Panc1 (cell line): ENCODE results near the gene EMC8. TPM values are rescaled to one million over a fixed set of nuclear protein-coding genes. Genes with fewer than 3 reads are reported as not detected.
"Not testable (repeated sequence)": the region's sequence is repeated elsewhere in the genome, so short reads cannot be mapped to it uniquely, and the experiment has no call there.

Experiments
- ATAC-seq: fragments of 200-7000 bp; cut with Tn5 transposase; 2 replicates; pipeline ENCODE4 v1.9.1; 2020; ENCODE audit warnings: mild to moderate bottlenecking, moderate library complexity
- BruUV-seq: library from RNA; stranded (reverse); fragments of 400-500 nt; replicated peaks from 2 replicates; lab custom pipeline; 2021; lab: Mats Ljungman, UMichigan
- CTCF ChIA-PET: fragments of 300-600 bp; sonication (Branson Sonifier 250); formaldehyde crosslinking; loops from one replicate; lab custom pipeline; 2022; ENCODE audit warnings: antibody characterized with exemption; lab: Charles Lee
- POLR2A ChIA-PET: fragments of 300-600 bp; sonication (Branson Sonifier 250); formaldehyde crosslinking; loops from one replicate; lab custom pipeline; 2022; ENCODE audit warnings: antibody characterized with exemption; lab: Charles Lee
- DNase-seq: peaks from one replicate; pipeline ENCODE4 v3.0.0-alpha.2; 2010; ENCODE audit warnings: low read depth, low spot score
- H3K27ac ChIP-seq: 2 replicates; pipeline ENCODE4 v1.5.1; 2011; ENCODE audit warnings: mild to moderate bottlenecking, low read length, inconsistent platforms
- H3K27me3 ChIP-seq: fragments of 200-500 bp; sonication (Bioruptor generic); 2 replicates; pipeline ENCODE4 v1.6.0; 2014; ENCODE audit warnings: low read length, inconsistent platforms; ENCODE audit not compliant: control insufficient read depth, insufficient read depth
- H3K36me3 ChIP-seq: fragments of 200-500 bp; sonication (Bioruptor generic); 2 replicates; pipeline ENCODE4 v1.5.1; 2014; ENCODE audit warnings: inconsistent platforms, mild to moderate bottlenecking, low read length, moderate library complexity; ENCODE audit not compliant: control insufficient read depth, insufficient read depth
- H3K4me1 ChIP-seq: 2 replicates; pipeline ENCODE4 v1.5.1; 2011; ENCODE audit warnings: inconsistent platforms, mild to moderate bottlenecking, low read length, moderate library complexity; ENCODE audit not compliant: control insufficient read depth, insufficient read depth
- H3K4me3 ChIP-seq, 2 experiments: 2 replicates each; pipeline ENCODE4 v1.5.1; 2011 to 2012; ENCODE audit warnings: low read depth in 2 of 2, low read length in 2 of 2, mild to moderate bottlenecking in 2 of 2, inconsistent platforms in 1 of 2, moderate library complexity in 1 of 2
- H3K9me3 ChIP-seq: fragments of 200-500 bp; sonication (Bioruptor generic); 2 replicates; pipeline ENCODE4 v1.5.1; 2014; ENCODE audit warnings: low read depth, mild to moderate bottlenecking, inconsistent platforms, low read length, moderate library complexity; ENCODE audit not compliant: control insufficient read depth, insufficient read depth
- POLR2AphosphoS5 ChIP-seq: IDR thresholded peaks from 2 replicates; pipeline ENCODE4 v1.6.1; 2012; ENCODE audit warnings: mild to moderate bottlenecking, low read depth, low read length, moderate library complexity
- SIN3A ChIP-seq: IDR thresholded peaks from 2 replicates; pipeline ENCODE4 v1.6.1; 2012; ENCODE audit warnings: low read depth, mild to moderate bottlenecking, low read length, moderate library complexity, borderline replicate concordance; ENCODE audit not compliant: insufficient read depth
- TCF7L2 ChIP-seq: IDR thresholded peaks from 2 replicates; pipeline ENCODE4 v1.6.1; 2011; ENCODE audit warnings: mild to moderate bottlenecking, low read depth, low read length, inconsistent platforms
- in situ Hi-C: cut with HindIII; loops from 2 replicates; pipeline ENCODE4 v1.10.0; 2016; ENCODE audit warnings: low sequenced_read_pairs, low pct_unique_long_range_greater_than_20kb
- intact Hi-C: fragments of 100-400 bp; cut with micrococcal nuclease; formaldehyde crosslinking; loops from one replicate; pipeline ENCODE4 v1.10.0; 2022; ENCODE audit not compliant: unreplicated experiment
- total RNA-seq: library from RNA; stranded (reverse); gene quantifications from one replicate; pipeline ENCODE4 v1.2.1, GENCODE V29; 2021; ENCODE audit not compliant: unreplicated experiment
- TF ChIP-seq, protein P1 (sequence below), 2 experiments: IDR thresholded peaks; 2 replicates each; pipeline ENCODE4 v1.6.1; 2011 to 2012; ENCODE audit warnings: low read depth in 2 of 2, control low read depth in 1 of 2, low read length in 1 of 2, mild to moderate bottlenecking in 1 of 2, moderate library complexity in 1 of 2; ENCODE audit not compliant: insufficient read depth in 1 of 2

Gene EMC8
- total RNA-seq, 1 experiment from 2014 or later = 39.1 TPM

DNA sequence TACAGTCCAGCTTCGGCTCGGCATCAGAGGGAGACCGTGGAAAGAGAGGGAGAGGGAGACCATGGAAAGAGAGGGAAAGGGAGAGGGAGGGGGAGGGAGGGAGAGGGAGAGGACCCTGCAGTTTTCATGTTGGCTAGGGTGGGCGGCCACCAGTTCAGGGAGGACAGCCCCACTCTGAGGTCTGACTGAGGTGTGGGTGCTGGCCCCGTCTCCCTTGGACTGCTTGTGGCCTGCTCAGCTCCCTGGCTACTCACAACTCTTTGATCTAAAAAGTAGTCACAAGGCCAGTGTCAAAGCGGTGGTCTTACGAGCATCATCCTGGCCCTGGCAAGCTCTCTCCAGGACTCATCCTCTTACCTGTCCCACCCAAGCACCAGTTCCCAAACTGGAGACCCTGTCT is 9.6 kb upstream of the EMC8 start:
- ChIA-PET POLR2A (no interaction called here), CTCF (no interaction called here)
- BruUV-seq = no TSS peak
- DNase-seq (no peak), ATAC-seq (no peak)
- H3K9me3 ChIP-seq = no peaks in the 10 kb centered on the region
- no peak overlapping the region for H3K27ac ChIP-seq
- in situ Hi-C loops = no loop called here
- peaks cover 3% of the 10 kb centered on the region; the same call in 1 of the 2 replicates for H3K36me3 ChIP-seq
- no peak overlapping the region for H3K4me3 ChIP-seq
- TF ChIP-seq SIN3A (no peak), POLR2AphosphoS5 (no peak), TCF7L2 (no peak)
- intact Hi-C loops = no loop called here
- H3K4me1 ChIP-seq = no peaks in the 10 kb centered on the region
- no peaks in the 10 kb centered on the region for H3K27me3 ChIP-seq

DNA sequence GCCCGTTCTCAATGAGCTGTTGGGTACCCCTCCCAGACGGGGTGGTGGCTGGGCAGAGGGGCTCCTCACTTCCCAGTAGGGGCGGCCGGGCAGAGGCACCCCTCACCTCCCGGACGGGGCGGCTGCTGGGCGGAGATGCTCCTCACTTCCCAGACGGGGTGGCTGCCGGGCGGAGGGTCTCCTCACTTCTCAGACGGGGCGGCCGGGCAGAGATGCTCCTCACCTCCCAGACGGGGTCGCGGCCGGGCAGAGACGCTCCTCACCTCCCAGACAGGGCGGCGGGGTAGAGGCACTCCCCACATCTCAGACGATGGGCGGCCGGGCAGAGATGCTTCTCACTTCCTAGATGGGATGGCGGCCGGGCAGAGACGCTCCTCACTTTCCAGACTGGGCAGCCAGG is 8.8 kb upstream of the EMC8 start:
- H3K27me3 ChIP-seq, POLR2A ChIA-PET, H3K36me3 ChIP-seq, H3K9me3 ChIP-seq, intact Hi-C loops, in situ Hi-C loops, DNase-seq, CTCF ChIA-PET, H3K27ac ChIP-seq, ATAC-seq, H3K4me3 ChIP-seq, BruUV-seq, H3K4me1 ChIP-seq: not testable (repeated sequence)

DNA sequence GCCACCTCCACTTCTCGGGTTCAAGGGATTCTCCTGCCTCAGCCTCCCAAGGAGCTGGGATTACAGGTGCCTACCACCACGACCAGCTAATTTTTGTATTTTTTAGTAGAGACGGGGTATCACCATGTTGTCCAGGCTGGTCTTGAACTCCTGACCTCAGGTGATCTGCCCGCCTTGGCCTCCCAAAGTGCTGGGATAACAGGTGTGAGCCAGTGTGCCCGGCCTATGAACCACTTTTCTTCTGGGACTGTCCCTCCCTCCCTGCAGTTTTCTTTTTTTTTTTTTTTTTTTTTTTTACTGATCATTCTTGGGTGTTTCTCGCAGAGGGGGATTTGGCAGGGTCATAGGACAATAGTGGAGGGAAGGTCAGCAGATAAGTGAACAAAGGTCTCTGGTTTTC is 8.0 kb upstream of the EMC8 start:
- H3K4me1 ChIP-seq, CTCF ChIA-PET, DNase-seq, H3K27ac ChIP-seq, ATAC-seq, H3K9me3 ChIP-seq, H3K27me3 ChIP-seq, POLR2A ChIA-PET, BruUV-seq, H3K4me3 ChIP-seq, in situ Hi-C loops, intact Hi-C loops: not testable (repeated sequence)
- peaks cover 14% of the 10 kb centered on the region for H3K36me3 ChIP-seq

- POLR2A ChIA-PET = interaction anchor here (0.6 kb wide), 1 partner anchor 1081 kb away, joined by 4 read pairs; no protein-coding TSS in a partner anchor
- Histone ChIP-seq H3K4me3 (no peak overlapping the region), H3K9me3 (no peaks in the 10 kb centered on the region), H3K27ac (no peak overlapping the region), H3K27me3 (no peaks in the 10 kb centered on the region), H3K36me3 (peaks cover 15% of the 10 kb centered on the region), H3K4me1 (no peaks in the 10 kb centered on the region)
- CTCF ChIA-PET = no interaction called here
- DNase-seq (no peak), ATAC-seq (no peak)
- intact Hi-C loops = no loop called here
- in situ Hi-C loops = no loop called here
- TF ChIP-seq, protein P1, sequence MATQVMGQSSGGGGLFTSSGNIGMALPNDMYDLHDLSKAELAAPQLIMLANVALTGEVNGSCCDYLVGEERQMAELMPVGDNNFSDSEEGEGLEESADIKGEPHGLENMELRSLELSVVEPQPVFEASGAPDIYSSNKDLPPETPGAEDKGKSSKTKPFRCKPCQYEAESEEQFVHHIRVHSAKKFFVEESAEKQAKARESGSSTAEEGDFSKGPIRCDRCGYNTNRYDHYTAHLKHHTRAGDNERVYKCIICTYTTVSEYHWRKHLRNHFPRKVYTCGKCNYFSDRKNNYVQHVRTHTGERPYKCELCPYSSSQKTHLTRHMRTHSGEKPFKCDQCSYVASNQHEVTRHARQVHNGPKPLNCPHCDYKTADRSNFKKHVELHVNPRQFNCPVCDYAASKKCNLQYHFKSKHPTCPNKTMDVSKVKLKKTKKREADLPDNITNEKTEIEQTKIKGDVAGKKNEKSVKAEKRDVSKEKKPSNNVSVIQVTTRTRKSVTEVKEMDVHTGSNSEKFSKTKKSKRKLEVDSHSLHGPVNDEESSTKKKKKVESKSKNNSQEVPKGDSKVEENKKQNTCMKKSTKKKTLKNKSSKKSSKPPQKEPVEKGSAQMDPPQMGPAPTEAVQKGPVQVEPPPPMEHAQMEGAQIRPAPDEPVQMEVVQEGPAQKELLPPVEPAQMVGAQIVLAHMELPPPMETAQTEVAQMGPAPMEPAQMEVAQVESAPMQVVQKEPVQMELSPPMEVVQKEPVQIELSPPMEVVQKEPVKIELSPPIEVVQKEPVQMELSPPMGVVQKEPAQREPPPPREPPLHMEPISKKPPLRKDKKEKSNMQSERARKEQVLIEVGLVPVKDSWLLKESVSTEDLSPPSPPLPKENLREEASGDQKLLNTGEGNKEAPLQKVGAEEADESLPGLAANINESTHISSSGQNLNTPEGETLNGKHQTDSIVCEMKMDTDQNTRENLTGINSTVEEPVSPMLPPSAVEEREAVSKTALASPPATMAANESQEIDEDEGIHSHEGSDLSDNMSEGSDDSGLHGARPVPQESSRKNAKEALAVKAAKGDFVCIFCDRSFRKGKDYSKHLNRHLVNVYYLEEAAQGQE (IDR thresholded peaks at IDR 0.05; ENCODE audit: insufficient read depth in 1 of 2, low read depth in 2 of 2, low read length in 1 of 2) = no peak
- no peak for TF ChIP-seq POLR2AphosphoS5
- no TSS peak for BruUV-seq
Measured at GRCh38 chr16:85806539-85806938, 7.2 kb upstream of the EMC8 start.
